OCI-LY3 (cell line): ENCODE measurements around the gene KDSR.

Experiments used
- EZH2phosphoT487 ChIP-seq: fragments of 200-600 bp; shearing (Covaris generic); IDR thresholded peaks from 2 replicates; pipeline ENCODE4 v1.6.1; 2018; ENCODE audit warnings: antibody characterized with exemption, mixed run types, low read depth
- TF ChIP-seq, protein P1 (sequence below): fragments of 200-600, 300-600 bp; sonication (generic); IDR thresholded peaks from 2 replicates; pipeline ENCODE4 v1.5.1; 2014; ENCODE audit warnings: antibody characterized with exemption, low read length, low read depth

DNA sequence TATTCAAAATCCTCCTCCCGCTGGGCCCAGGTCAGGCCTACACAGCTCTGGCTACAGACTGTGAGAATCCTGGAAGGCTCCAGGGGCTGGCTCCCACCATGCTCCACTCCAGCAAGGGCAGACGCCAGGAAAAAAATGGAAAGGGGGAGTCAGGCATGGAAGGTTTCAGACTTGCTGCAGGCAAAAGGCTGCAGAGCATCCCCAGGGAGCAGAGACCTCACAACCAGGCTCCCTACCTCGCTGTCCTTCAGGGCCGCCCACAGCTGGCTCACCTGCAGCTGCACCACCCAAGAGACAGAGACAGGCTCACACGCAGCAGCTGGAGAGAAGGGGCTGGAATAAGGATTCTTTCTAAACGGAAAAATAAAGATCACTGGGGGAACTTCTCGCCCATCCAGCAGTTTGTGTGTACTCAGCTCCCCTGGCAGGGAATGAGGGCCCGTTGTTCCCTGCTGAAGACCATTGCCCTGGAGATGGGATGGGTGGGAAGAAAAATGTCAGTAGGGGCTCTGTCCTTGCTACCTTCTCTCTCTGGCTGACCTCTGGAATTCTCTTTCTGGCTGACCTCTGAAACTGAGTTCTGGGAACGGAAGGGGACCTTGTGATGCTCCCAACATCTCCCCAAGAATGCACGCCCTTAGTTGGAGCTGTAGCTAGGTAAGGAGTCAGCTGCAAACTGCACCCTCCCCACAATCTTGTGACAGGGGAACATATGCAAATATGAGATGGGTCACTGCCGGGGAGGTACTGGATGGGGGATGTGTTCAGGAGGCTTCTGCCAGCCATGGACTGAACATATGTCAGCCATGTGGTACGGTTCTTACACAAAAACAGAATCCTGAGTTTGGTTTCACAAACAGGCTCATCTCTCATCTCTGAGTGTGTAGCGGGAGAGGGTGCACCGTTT is 81.9 kb downstream of the KDSR start:
- TF ChIP-seq, protein P1, sequence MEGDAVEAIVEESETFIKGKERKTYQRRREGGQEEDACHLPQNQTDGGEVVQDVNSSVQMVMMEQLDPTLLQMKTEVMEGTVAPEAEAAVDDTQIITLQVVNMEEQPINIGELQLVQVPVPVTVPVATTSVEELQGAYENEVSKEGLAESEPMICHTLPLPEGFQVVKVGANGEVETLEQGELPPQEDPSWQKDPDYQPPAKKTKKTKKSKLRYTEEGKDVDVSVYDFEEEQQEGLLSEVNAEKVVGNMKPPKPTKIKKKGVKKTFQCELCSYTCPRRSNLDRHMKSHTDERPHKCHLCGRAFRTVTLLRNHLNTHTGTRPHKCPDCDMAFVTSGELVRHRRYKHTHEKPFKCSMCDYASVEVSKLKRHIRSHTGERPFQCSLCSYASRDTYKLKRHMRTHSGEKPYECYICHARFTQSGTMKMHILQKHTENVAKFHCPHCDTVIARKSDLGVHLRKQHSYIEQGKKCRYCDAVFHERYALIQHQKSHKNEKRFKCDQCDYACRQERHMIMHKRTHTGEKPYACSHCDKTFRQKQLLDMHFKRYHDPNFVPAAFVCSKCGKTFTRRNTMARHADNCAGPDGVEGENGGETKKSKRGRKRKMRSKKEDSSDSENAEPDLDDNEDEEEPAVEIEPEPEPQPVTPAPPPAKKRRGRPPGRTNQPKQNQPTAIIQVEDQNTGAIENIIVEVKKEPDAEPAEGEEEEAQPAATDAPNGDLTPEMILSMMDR, result no peak
- no peak for TF ChIP-seq EZH2phosphoT487
